ENCODE measurements around the gene RALB.
"Not testable (repeated sequence)": the region's sequence is repeated elsewhere in the genome, so short reads cannot be mapped to it uniquely, and the experiment has no call there.

Gene RALB

GRCh38 chr2:120293096-120294007 is 40.7 kb downstream of the RALB start:
- no peak for DNase-seq (ENCODE audit: low read depth)

GRCh38 chr2:120294008-120294340 is 41.3 kb downstream of the RALB start:
- no peak for DNase-seq (ENCODE audit: low read depth)

GRCh38 chr2:120298173-120298835 is 45.7 kb downstream of the RALB start:
- no peak for DNase-seq (ENCODE audit: low read depth)

GRCh38 chr2:120299004-120299403 is 46.4 kb downstream of the RALB start:
- DNase-seq (ENCODE audit: low read depth): no peak

GRCh38 chr2:120299561-120299960 is 46.9 kb downstream of the RALB start:
- DNase-seq (ENCODE audit: low read depth): no peak

- DNase-seq (ENCODE audit: low read depth): no peak
These were observed 47.7 kb downstream of the RALB start for GRCh38 chr2:120300385-120300784.

- no peak for DNase-seq (ENCODE audit: low read depth)
These were observed 48.6 kb downstream of the RALB start for GRCh38 chr2:120301284-120301683.

- no peak for DNase-seq (ENCODE audit: low read depth)
These were observed 49.6 kb downstream of the RALB start for GRCh38 chr2:120302301-120302700.

- DNase-seq (ENCODE audit: low read depth): no peak
These were observed 50.5 kb downstream of the RALB start for GRCh38 chr2:120303177-120303576.

- no peak for DNase-seq (ENCODE audit: low read depth)
These were observed 52.6 kb downstream of the RALB start for GRCh38 chr2:120305296-120305695.

- DNase-seq (ENCODE audit: low read depth): no peak
These were observed 53.4 kb downstream of the RALB start for GRCh38 chr2:120305937-120306490.

- no peak for DNase-seq (ENCODE audit: low read depth)
These were observed 54.8 kb downstream of the RALB start for GRCh38 chr2:120307482-120307881.

GRCh38 chr2:120308038-120308910 is 55.6 kb downstream of the RALB start:
- no peak for DNase-seq (ENCODE audit: low read depth)

- DNase-seq (ENCODE audit: low read depth): no peak
These were observed 57.5 kb downstream of the RALB start for GRCh38 chr2:120310136-120310535.

- DNase-seq (ENCODE audit: low read depth): not testable (repeated sequence)
These were observed 58.2 kb downstream of the RALB start for GRCh38 chr2:120310841-120311240.

GRCh38 chr2:120312076-120312475 is 59.4 kb downstream of the RALB start:
- DNase-seq (ENCODE audit: low read depth): no peak

GRCh38 chr2:120312860-120313694 is 60.4 kb downstream of the RALB start:
- peak; percentile 72 for DNase-seq (ENCODE audit: low read depth)

- DNase-seq (ENCODE audit: low read depth): no peak
These were observed 61.3 kb downstream of the RALB start for GRCh38 chr2:120313695-120314615.

- no peak for DNase-seq (ENCODE audit: low read depth)
These were observed 62.2 kb downstream of the RALB start for GRCh38 chr2:120314690-120315366.
